Breast epithelium (tissue), 3 donors: Measurements from ENCODE around the gene USP43.
"Not testable (repeated sequence)": the region's sequence is repeated elsewhere in the genome, so short reads cannot be mapped to it uniquely, and the experiment has no call there.

ENCODE experiments used
- CTCF ChIP-seq, 3 donors: fragments of 450-650 bp; IDR thresholded peaks; one replicate each; pipeline ENCODE4 v1.5.1; 2016 to 2017; ENCODE audit warnings: antibody characterized with exemption in 3 of 3, mild to moderate bottlenecking in 3 of 3, moderate library complexity in 3 of 3
- POLR2A ChIP-seq: fragments of 450-650 bp; IDR thresholded peaks from one replicate; pipeline ENCODE4 v1.6.1; 2016; ENCODE audit warnings: antibody characterized with exemption, mild to moderate bottlenecking, moderate library complexity
- POLR2AphosphoS5 ChIP-seq, 3 donors: sonication (generic); formaldehyde crosslinking; IDR thresholded peaks; one replicate each; pipeline ENCODE4 v1.6.1; 2017; ENCODE audit warnings: antibody characterized with exemption in 3 of 3

GRCh38 chr17:9604583-9604982 lies 40.7 kb upstream of the USP43 start:
- TF ChIP-seq CTCF (IDR thresholded peaks at IDR 0.05); POLR2AphosphoS5 (IDR thresholded peaks at IDR 0.05); POLR2A: not testable (repeated sequence)
